Measurements from ENCODE around the gene SIRPB2. TPM values are rescaled to one million over a fixed set of nuclear protein-coding genes. Genes with fewer than 3 reads are reported as not detected.

The SIRPB2 gene
- not detected in 2 replicates for total RNA-seq

DNA sequence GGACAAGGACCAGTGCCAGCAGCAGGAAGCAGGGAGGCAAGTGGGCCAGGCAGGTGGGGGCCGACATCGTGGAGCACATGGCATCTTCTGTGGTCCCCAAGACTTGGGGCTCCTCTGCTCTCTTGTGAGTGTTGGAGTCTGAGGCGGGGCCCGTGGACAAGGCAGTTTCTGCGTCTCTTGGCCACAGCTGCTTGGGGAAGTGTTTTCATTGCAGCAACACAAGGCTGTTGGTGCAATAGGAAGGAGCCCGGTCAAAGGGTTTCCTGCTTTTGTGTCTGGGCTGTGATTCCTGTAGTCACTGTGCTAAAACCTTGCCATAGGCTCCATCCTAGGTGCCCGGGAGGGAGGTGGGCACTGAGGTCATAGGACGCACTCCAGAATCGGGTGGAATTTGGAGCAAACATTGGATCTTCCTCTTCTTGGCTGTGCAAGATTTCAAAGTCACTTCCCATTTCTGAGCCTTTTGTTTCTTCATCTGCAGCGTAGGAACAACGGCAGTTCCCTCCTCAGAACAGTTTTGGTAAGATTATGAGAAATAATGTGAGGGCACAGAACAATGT is at the start of gene SIRPB2:
SIRPB2 (minus strand) TSS at position 140 of the 560 bp plus-strand sequence; CDS start at position 79, 61 bp downstream.
- no peak within 1 kb of the TSS for H3K4me3 ChIP-seq (ENCODE audit: low read depth, low read length)
- DNase-seq (ENCODE audit: low read depth), result no peak
- TF ChIP-seq, protein P1, sequence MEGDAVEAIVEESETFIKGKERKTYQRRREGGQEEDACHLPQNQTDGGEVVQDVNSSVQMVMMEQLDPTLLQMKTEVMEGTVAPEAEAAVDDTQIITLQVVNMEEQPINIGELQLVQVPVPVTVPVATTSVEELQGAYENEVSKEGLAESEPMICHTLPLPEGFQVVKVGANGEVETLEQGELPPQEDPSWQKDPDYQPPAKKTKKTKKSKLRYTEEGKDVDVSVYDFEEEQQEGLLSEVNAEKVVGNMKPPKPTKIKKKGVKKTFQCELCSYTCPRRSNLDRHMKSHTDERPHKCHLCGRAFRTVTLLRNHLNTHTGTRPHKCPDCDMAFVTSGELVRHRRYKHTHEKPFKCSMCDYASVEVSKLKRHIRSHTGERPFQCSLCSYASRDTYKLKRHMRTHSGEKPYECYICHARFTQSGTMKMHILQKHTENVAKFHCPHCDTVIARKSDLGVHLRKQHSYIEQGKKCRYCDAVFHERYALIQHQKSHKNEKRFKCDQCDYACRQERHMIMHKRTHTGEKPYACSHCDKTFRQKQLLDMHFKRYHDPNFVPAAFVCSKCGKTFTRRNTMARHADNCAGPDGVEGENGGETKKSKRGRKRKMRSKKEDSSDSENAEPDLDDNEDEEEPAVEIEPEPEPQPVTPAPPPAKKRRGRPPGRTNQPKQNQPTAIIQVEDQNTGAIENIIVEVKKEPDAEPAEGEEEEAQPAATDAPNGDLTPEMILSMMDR (IDR thresholded peaks at IDR 0.05; ENCODE audit: insufficient read depth, low read depth, low read length), result no peak

- H3K4me3 ChIP-seq (ENCODE audit: low read depth, low read length), result no peak overlapping the region
- TF ChIP-seq, protein P1 (IDR thresholded peaks at IDR 0.05; ENCODE audit: insufficient read depth, low read depth, low read length), result no peak
- DNase-seq (ENCODE audit: low read depth), result no peak
Observed at GRCh38 chr20:1539816-1540419, 48.7 kb upstream of the SIRPB2 start.

- no peak for DNase-seq (ENCODE audit: low read depth)
- TF ChIP-seq, protein P1 (IDR thresholded peaks at IDR 0.05; ENCODE audit: insufficient read depth, low read depth, low read length), result no peak
- no peak overlapping the region for H3K4me3 ChIP-seq (ENCODE audit: low read depth, low read length)
Observed at GRCh38 chr20:1538655-1539054, 47.4 kb upstream of the SIRPB2 start.

- DNase-seq (ENCODE audit: low read depth), result no peak
- TF ChIP-seq, protein P1 (IDR thresholded peaks at IDR 0.05; ENCODE audit: insufficient read depth, low read depth, low read length), result no peak
- H3K4me3 ChIP-seq (ENCODE audit: low read depth, low read length), result no peak overlapping the region
Observed at GRCh38 chr20:1537731-1538058, 46.5 kb upstream of the SIRPB2 start.

- DNase-seq (ENCODE audit: low read depth), result no peak
- H3K4me3 ChIP-seq (ENCODE audit: low read depth, low read length), result no peak overlapping the region
- TF ChIP-seq, protein P1 (IDR thresholded peaks at IDR 0.05; ENCODE audit: insufficient read depth, low read depth, low read length), result no peak
Observed at GRCh38 chr20:1536893-1537730, 45.9 kb upstream of the SIRPB2 start.

GRCh38 chr20:1535420-1536175 is 44.4 kb upstream of the SIRPB2 start:
- TF ChIP-seq, protein P1 (IDR thresholded peaks at IDR 0.05; ENCODE audit: insufficient read depth, low read depth, low read length), result no peak
- no peak overlapping the region for H3K4me3 ChIP-seq (ENCODE audit: low read depth, low read length)
- DNase-seq (ENCODE audit: low read depth), result no peak

All from fibroblast of villous mesenchyme (primary cell).